GM21737 (cell line): ENCODE measurements around the gene WDR27.
A peak's percentile ranks its signal among the peaks of the same experiment; 100 is the strongest.

Experiments used
- ATAC-seq: cut with Tn5 transposase; IDR thresholded peaks from one replicate; pipeline ENCODE4 v1.9.1; 2021; ENCODE audit warnings: mild to moderate bottlenecking, moderate library complexity; ENCODE audit not compliant: unreplicated experiment

Gene WDR27

GRCh38 chr6:169568314-169569087, 133.3 kb downstream of the WDR27 start:
- ATAC-seq = no peak

- ATAC-seq = no peak
Observed at GRCh38 chr6:169567819-169568218, 134.0 kb downstream of the WDR27 start.

GRCh38 chr6:169566961-169567750, 134.7 kb downstream of the WDR27 start:
- ATAC-seq = no peak

- no peak for ATAC-seq
Observed at GRCh38 chr6:169566319-169566718, 135.5 kb downstream of the WDR27 start.

- no peak for ATAC-seq
Observed at GRCh38 chr6:169564453-169565240, 137.2 kb downstream of the WDR27 start.

- ATAC-seq = no peak
Observed at GRCh38 chr6:169561665-169562064, 140.2 kb downstream of the WDR27 start.

GRCh38 chr6:169559592-169559991, 142.2 kb downstream of the WDR27 start:
- no peak for ATAC-seq

GRCh38 chr6:169558774-169559441, 142.9 kb downstream of the WDR27 start:
- no peak for ATAC-seq

GRCh38 chr6:169558378-169558773, 143.5 kb downstream of the WDR27 start:
- ATAC-seq = no peak

- ATAC-seq = no peak
Observed at GRCh38 chr6:169557887-169558286, 143.9 kb downstream of the WDR27 start.

GRCh38 chr6:169556758-169557548, 144.9 kb downstream of the WDR27 start:
- ATAC-seq = peak; percentile 99

- ATAC-seq = no peak
Observed at GRCh38 chr6:169555971-169556617, 145.7 kb downstream of the WDR27 start.

GRCh38 chr6:169545982-169546381, 155.8 kb downstream of the WDR27 start:
- ATAC-seq = no peak

GRCh38 chr6:169543704-169544103, 158.1 kb downstream of the WDR27 start:
- no peak for ATAC-seq

- ATAC-seq = no peak
Observed at GRCh38 chr6:169542491-169542890, 159.3 kb downstream of the WDR27 start.

GRCh38 chr6:169539176-169539897, 162.5 kb downstream of the WDR27 start:
- ATAC-seq = no peak

- no peak for ATAC-seq
Observed at GRCh38 chr6:169536446-169537170, 165.2 kb downstream of the WDR27 start.

- no peak for ATAC-seq
Observed at GRCh38 chr6:169534039-169534421, 167.8 kb downstream of the WDR27 start.
